ENCODE results near the gene C1orf87. TPM values are rescaled to one million over a fixed set of nuclear protein-coding genes. Genes with fewer than 3 reads are reported as not detected.

C1orf87 gene
- total and polyA plus RNA-seq, 4 donors, result not detected

DNA sequence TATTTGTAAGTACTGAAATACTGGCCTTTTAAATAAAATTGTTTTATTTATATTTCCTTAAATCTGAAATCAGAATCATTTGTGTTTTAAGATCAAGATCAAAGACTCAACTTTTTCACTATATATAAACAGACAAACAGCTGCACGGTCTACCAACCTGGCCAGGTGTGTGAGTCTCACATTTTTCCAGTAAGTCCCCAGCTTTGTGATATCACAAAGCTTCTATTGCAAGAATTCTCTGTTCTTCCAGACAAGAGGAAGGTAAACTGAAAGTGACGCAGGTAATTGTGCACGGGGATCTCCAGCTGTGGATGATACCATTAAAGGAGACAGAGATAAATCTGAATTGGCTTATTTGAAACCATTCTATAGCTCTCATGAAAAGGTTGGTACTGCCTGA is 105.8 kb downstream of the C1orf87 start:
- no peaks in the 10 kb centered on the region for H3K36me3 ChIP-seq (ENCODE audit: control insufficient read depth in 4 of 4, insufficient read depth in 3 of 4, low read depth in 1 of 4, low read length in 3 of 4)
- no peak for TF ChIP-seq FOXA1 (IDR thresholded peaks at IDR 0.05)
- no peaks in the 10 kb centered on the region for H3K27me3 ChIP-seq (ENCODE audit: control insufficient read depth in 4 of 4, insufficient read depth in 4 of 4, low read length in 3 of 4)
- H3K27ac ChIP-seq (ENCODE audit: low read depth in 1 of 2, low read length in 2 of 2), result no peak overlapping the region
- 90% methylated on average over 3 of the region's 3 CpGs for WGBS
- no peaks in the 10 kb centered on the region for H3K9me3 ChIP-seq (ENCODE audit: control insufficient read depth in 4 of 4, low read length in 3 of 4)
- peaks cover 0 to 6% (median 1%) of the 10 kb centered on the region in 4 donors for H3K4me1 ChIP-seq (ENCODE audit: control insufficient read depth in 4 of 4, insufficient read depth in 4 of 4, low read length in 3 of 4)
- H3K9ac ChIP-seq (ENCODE audit: low read depth in 1 of 2, low read length in 2 of 2), result no peak overlapping the region
- H3K4me3 ChIP-seq (ENCODE audit: low read depth in 1 of 3, low read length in 3 of 3), result no peak overlapping the region
- no peak for DNase-seq (ENCODE audit: low spot score)

DNA sequence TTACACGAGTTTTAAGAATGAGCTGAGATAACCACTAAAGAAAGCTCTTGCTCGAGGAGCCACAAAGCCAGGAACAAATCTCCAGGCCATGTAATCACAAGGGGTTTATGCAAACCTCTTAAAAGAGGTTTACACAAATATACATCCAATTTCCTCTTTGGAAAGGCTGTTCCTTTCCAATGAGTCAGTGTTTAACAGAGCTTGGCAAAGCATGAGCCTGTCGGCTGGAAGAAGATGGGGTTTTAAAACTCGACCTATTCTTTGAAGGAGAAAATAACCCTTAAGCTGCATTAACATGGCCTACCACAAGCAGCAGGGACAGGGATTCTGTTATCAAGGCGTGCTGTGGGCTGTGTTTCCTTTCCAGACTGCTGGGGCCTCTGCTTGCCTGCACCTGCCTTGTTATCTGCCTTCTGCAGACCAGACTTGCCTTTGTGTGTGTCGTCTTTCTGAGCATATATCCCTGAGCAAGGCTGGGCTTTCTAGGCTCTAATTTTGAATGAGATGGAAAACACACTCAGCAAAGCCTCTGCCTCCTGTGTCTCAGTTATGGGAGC is 106.4 kb downstream of the C1orf87 start:
- no peaks in the 10 kb centered on the region for H3K36me3 ChIP-seq (ENCODE audit: control insufficient read depth in 4 of 4, insufficient read depth in 3 of 4, low read depth in 1 of 4, low read length in 3 of 4)
- no peak overlapping the region for H3K27ac ChIP-seq (ENCODE audit: low read depth in 1 of 2, low read length in 2 of 2)
- peak; percentile 53 for DNase-seq (ENCODE audit: low spot score)
- H3K4me1 ChIP-seq (ENCODE audit: control insufficient read depth in 4 of 4, insufficient read depth in 4 of 4, low read length in 3 of 4), result peaks cover 0 to 6% (median 1%) of the 10 kb centered on the region in 4 donors
- TF ChIP-seq TAF1 (conservative IDR thresholded peaks at IDR 0.05), result no peak
- TF ChIP-seq EGR1 (IDR thresholded peaks at IDR 0.05; ENCODE audit: low read depth in 2 of 2), result no peak
- no peak for TF ChIP-seq SP1 (IDR thresholded peaks at IDR 0.05)
- TF ChIP-seq, protein P1, sequence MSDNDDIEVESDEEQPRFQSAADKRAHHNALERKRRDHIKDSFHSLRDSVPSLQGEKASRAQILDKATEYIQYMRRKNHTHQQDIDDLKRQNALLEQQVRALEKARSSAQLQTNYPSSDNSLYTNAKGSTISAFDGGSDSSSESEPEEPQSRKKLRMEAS (IDR thresholded peaks at IDR 0.05), result no peak
- TF ChIP-seq HNF4A (conservative IDR thresholded peaks at IDR 0.05), result no peak
- no peak overlapping the region for H3K4me3 ChIP-seq (ENCODE audit: low read depth in 1 of 3, low read length in 3 of 3)
- WGBS, result 71% methylated on average over 6 of the region's 6 CpGs
- no peak overlapping the region for H3K9ac ChIP-seq (ENCODE audit: low read depth in 1 of 2, low read length in 2 of 2)
- H3K9me3 ChIP-seq (ENCODE audit: control insufficient read depth in 4 of 4, low read length in 3 of 4), result no peaks in the 10 kb centered on the region
- H3K27me3 ChIP-seq (ENCODE audit: control insufficient read depth in 4 of 4, insufficient read depth in 4 of 4, low read length in 3 of 4), result no peaks in the 10 kb centered on the region

DNA sequence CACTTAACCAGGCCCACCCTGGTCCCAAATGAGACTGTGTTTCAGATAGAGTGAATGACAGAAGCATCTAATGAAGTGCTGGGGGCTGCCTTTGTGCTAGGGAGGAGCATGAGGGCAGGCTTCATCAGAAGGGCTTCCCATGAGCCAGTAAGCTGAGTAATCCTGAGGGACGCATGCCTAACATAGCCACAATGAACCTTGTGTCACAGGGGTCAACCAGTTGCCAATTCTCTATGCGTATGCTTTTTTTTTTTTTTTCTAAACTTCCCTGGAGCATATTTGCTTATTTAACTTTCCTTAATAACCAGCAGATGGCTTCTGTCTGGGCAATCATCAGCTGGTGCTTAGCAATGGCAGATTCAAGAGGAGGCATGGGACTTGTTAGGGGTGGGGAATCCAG is 121.5 kb downstream of the C1orf87 start:
- whole genome bisulfite sequencing, result 90% methylated on average over 2 of the region's 2 CpGs
- peaks cover 0 to 3% (median 1%) of the 10 kb centered on the region in 4 donors for H3K4me1 ChIP-seq (ENCODE audit: control insufficient read depth in 4 of 4, insufficient read depth in 4 of 4, low read length in 3 of 4)
- no peak for TF ChIP-seq NR2F2 (IDR thresholded peaks at IDR 0.05)
- TF ChIP-seq, protein P1 (IDR thresholded peaks at IDR 0.05), result no peak
- TF ChIP-seq GABPA (IDR thresholded peaks at IDR 0.05 in 1 of 2, conservative IDR thresholded peaks at IDR 0.05 in 1 of 2), result no peak
- TF ChIP-seq SP1 (IDR thresholded peaks at IDR 0.05), result no peak
- no peak for TF ChIP-seq TAF1 (conservative IDR thresholded peaks at IDR 0.05)
- TF ChIP-seq, protein P2, sequence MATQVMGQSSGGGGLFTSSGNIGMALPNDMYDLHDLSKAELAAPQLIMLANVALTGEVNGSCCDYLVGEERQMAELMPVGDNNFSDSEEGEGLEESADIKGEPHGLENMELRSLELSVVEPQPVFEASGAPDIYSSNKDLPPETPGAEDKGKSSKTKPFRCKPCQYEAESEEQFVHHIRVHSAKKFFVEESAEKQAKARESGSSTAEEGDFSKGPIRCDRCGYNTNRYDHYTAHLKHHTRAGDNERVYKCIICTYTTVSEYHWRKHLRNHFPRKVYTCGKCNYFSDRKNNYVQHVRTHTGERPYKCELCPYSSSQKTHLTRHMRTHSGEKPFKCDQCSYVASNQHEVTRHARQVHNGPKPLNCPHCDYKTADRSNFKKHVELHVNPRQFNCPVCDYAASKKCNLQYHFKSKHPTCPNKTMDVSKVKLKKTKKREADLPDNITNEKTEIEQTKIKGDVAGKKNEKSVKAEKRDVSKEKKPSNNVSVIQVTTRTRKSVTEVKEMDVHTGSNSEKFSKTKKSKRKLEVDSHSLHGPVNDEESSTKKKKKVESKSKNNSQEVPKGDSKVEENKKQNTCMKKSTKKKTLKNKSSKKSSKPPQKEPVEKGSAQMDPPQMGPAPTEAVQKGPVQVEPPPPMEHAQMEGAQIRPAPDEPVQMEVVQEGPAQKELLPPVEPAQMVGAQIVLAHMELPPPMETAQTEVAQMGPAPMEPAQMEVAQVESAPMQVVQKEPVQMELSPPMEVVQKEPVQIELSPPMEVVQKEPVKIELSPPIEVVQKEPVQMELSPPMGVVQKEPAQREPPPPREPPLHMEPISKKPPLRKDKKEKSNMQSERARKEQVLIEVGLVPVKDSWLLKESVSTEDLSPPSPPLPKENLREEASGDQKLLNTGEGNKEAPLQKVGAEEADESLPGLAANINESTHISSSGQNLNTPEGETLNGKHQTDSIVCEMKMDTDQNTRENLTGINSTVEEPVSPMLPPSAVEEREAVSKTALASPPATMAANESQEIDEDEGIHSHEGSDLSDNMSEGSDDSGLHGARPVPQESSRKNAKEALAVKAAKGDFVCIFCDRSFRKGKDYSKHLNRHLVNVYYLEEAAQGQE (IDR thresholded peaks at IDR 0.05), result no peak
- TF ChIP-seq RAD21 (IDR thresholded peaks at IDR 0.05), result no peak
- no peak for TF ChIP-seq HNF4A (conservative IDR thresholded peaks at IDR 0.05)
- TF ChIP-seq, protein P3, sequence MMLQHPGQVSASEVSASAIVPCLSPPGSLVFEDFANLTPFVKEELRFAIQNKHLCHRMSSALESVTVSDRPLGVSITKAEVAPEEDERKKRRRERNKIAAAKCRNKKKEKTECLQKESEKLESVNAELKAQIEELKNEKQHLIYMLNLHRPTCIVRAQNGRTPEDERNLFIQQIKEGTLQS (IDR thresholded peaks at IDR 0.05), result no peak

More for the DNA sequence above, 121.5 kb downstream of the C1orf87 start:
- no peak overlapping the region for H3K4me3 ChIP-seq (ENCODE audit: low read depth in 1 of 3, low read length in 3 of 3)
- H3K36me3 ChIP-seq (ENCODE audit: control insufficient read depth in 4 of 4, insufficient read depth in 3 of 4, low read depth in 1 of 4, low read length in 3 of 4), result no peaks in the 10 kb centered on the region
- no peak for DNase-seq (ENCODE audit: low spot score)
- H3K9ac ChIP-seq (ENCODE audit: low read depth in 1 of 2, low read length in 2 of 2), result no peak overlapping the region
- H3K9me3 ChIP-seq (ENCODE audit: control insufficient read depth in 4 of 4, low read length in 3 of 4), result no peaks in the 10 kb centered on the region
- no peaks in the 10 kb centered on the region for H3K27me3 ChIP-seq (ENCODE audit: control insufficient read depth in 4 of 4, insufficient read depth in 4 of 4, low read length in 3 of 4)
- H3K27ac ChIP-seq (ENCODE audit: low read depth in 1 of 2, low read length in 2 of 2), result no peak overlapping the region
